22Rv1 (cell line): ENCODE data around the gene KLHL17.

Experiments used
- CTCF ChIP-seq: fragments of 450-650 bp; IDR thresholded peaks from 2 replicates; pipeline ENCODE4 v1.5.1; 2017; ENCODE audit warnings: mild to moderate bottlenecking
- ZFX ChIP-seq: fragments of 450-650 bp; IDR thresholded peaks from 2 replicates; pipeline ENCODE4 v1.6.1; 2017; ENCODE audit warnings: antibody characterized with exemption, borderline replicate concordance

GRCh38 chr1:929712-930632 is 30.4 kb upstream of the KLHL17 start:
- TF ChIP-seq CTCF (no peak), ZFX (no peak)
